H54 (cell line): ENCODE data around the gene SLIT3.
A peak's percentile ranks its signal among the peaks of the same experiment; 100 is the strongest.

Source experiments
- DNase-seq: peaks from one replicate; pipeline ENCODE4 v3.0.0; 2011; ENCODE audit warnings: low spot score, mixed read lengths; ENCODE audit not compliant: insufficient read length
- FAIRE-seq: peaks from 3 replicates; lab custom pipeline; 2011; peaks lifted over from hg19 to GRCh38; lab: Jason Lieb, UNC
- POLR2A ChIP-seq: IDR thresholded peaks from 2 replicates; pipeline ENCODE4 v1.6.1; 2011; ENCODE audit warnings: low read depth, mild to moderate bottlenecking, low read length

SLIT3 gene

GRCh38 chr5:169300468-169301385, at the start of gene SLIT3:
TSS of gene SLIT3 (minus strand) at chr5:169301139. CDS start at chr5:169300709, 430 bp downstream.
- TF ChIP-seq POLR2A: no peak
- FAIRE-seq (no peak), DNase-seq (peak; percentile 92)

DNA sequence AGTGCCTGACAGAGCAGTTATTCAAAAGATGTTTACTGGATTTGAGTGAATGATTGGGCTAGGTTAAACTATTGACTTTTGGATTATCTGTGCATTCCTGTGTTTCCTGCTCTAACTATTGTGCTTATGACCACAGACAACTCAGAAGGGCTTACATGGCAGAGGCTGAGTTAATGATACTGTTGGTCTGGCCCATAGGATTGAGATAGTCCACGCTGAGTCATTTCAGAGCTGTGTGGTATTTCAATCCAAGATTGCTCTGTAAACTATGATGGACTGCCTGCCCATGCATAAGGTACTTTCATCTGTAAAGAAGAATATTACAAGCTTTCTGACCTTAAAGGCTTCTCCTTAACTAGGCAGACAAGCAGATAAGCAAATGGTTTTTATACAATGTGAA, 49.1 kb upstream of the SLIT3 start:
- DNase-seq: peak; percentile 38
- no peak for TF ChIP-seq POLR2A
- FAIRE-seq: peak; percentile 87

DNA sequence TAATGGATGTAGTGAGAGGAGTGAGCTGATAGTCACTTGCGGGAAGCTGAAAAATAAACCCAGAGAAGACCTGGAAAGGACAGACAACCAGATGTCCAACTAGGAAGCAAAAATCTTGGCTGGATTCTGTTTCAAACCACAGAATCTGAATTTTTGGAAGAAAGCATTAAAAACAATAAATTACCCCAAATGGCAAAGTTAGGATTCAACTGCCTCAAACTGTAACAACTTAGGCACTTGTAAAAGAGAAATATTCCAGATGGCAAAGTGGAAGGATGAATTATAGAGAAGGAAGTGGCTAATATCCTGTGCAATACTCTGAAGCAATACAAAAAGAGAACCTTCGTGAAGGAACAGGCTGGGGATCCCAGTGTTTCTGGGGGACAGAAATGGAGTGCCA, 46.8 kb upstream of the SLIT3 start:
- FAIRE-seq: no peak
- DNase-seq: no peak
- TF ChIP-seq POLR2A: no peak

GRCh38 chr5:169344629-169345028, 43.7 kb upstream of the SLIT3 start:
- no peak for FAIRE-seq
- TF ChIP-seq POLR2A: no peak
- DNase-seq: no peak

DNA sequence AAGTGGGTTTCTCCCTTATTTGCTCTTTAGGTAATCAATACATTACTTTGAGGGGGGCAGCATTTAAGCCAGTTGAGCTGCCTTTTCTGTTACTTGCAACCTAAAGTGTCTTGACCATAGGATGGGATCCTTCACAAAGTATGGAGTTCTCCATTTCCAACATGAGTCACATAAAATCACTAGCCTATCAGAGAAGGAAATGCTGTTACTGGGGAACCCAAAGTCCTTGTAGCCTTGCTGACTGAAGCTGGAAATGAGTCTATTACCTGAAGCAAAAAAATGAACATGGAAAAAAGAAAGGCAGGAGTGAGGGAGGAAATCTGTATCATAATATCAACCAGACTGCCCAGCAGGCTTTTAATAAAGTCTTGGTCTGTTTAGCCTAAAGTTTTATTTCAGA, 42.8 kb upstream of the SLIT3 start:
- DNase-seq: no peak
- no peak for FAIRE-seq
- no peak for TF ChIP-seq POLR2A

DNA sequence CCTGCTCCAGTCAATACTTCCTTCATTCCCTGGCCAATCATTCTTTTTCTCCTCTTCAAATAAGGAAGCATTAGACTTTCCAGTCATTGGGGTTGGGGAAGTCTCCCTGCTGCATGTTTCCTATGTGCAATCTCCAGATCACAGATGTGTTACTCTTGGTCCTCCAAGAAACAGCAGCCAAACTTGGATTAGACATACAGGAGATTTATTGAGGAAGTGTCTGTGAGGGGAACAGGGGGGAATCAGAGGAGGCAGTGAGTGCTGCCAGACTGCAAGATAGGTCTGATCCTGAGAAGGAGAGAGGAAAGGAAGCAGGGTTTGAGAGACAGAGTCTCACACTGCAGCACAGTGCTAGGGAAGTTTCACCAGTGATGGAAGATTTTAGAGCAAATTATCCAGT, 40.6 kb upstream of the SLIT3 start:
- DNase-seq (no peak), FAIRE-seq (no peak)
- TF ChIP-seq POLR2A: no peak

GRCh38 chr5:169339869-169340268, 38.9 kb upstream of the SLIT3 start:
- TF ChIP-seq POLR2A: no peak
- DNase-seq (no peak), FAIRE-seq (no peak)

- no peak for FAIRE-seq
- TF ChIP-seq POLR2A: no peak
- DNase-seq: no peak
Measured at GRCh38 chr5:169336242-169336641, 35.3 kb upstream of the SLIT3 start.

GRCh38 chr5:169335806-169336205, 34.9 kb upstream of the SLIT3 start:
- DNase-seq: no peak
- no peak for FAIRE-seq
- no peak for TF ChIP-seq POLR2A

GRCh38 chr5:169333518-169333917, 32.6 kb upstream of the SLIT3 start:
- DNase-seq: no peak
- TF ChIP-seq POLR2A: no peak
- no peak for FAIRE-seq

DNA sequence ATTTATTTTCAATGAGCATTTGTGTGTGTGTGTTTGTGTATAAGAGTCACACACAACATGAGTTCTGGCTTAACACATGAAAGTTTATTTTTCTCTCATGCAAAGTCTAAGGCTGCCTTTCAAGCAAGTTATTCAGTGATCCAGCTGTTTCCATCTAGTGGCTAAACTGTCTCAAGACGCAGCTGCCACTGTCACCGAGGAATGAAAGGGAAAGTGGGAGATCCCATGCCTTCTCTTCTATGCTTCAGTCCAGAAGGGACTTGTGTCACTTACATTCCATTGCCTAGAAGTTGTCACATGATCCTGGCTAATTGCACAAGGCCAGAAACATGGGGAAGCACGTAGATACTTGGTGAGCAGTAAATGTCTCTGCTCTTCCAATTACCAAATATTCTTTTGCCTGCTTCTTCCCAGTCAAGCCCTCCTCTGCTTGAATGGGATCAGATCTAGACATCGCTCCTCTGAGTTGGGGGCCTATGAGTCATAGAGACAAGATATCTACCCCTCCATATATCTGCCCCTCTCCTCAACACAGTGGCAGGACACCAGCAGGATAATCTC, 30.4 kb upstream of the SLIT3 start:
- no peak for FAIRE-seq
- TF ChIP-seq POLR2A: no peak
- no peak for DNase-seq

GRCh38 chr5:169328401-169328800, 27.5 kb upstream of the SLIT3 start:
- FAIRE-seq: no peak
- TF ChIP-seq POLR2A: no peak
- DNase-seq: no peak

DNA sequence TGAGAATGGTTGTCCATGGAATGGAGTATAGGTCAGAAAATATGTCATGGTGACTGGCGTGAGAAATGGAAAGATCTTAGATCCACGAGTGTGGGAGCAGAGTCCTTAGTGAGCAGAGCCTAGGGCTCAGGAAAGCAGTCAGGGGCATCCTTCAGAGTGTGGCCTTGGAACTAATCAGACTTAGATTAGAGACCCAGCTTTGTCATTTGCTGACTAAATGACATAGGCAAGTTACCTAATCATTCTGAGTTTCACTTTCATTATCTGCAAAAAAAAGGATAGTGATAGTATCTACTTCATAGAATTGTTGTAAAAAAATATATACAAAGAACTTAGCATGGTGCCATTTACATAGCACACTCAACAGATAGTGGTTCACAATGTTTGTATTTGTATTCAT, 24.3 kb upstream of the SLIT3 start:
- peak; percentile 62 for FAIRE-seq
- no peak for DNase-seq
- no peak for TF ChIP-seq POLR2A

GRCh38 chr5:169318556-169318955, 17.6 kb upstream of the SLIT3 start:
- TF ChIP-seq POLR2A: no peak
- DNase-seq (no peak), FAIRE-seq (no peak)

DNA sequence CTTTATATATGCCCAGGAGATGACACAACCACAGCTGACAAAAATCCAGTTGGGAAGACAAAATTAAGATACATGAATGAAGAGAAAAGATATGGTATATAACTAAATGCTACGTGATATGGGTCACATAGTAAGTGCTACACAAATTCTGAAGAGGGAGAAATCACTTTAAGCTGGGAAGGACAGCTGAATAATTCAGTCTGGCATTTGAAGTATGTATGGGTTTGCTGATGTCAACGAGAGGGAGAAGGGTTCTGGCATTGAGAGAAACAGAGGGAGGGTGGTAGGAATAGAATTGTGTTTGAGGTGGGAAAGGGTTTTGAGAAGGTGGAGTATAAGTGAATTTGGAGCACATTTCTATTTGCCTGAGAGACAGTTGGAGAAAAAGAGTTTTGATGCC, 6.7 kb upstream of the SLIT3 start:
- no peak for FAIRE-seq
- no peak for DNase-seq
- no peak for TF ChIP-seq POLR2A
